Spleen (tissue), 11 donors: ENCODE data around the gene UNC79. TPM values are rescaled to one million over a fixed set of nuclear protein-coding genes. Genes with fewer than 3 reads are reported as not detected.

Source experiments
- DNase-seq: peaks from one replicate; pipeline ENCODE4 v3.0.0-alpha.2; 2020
- H3K27ac ChIP-seq, 8 donors: fragments of 200-600 bp; sonication (generic) in 7 of 8; 1 replicate in 4 of 8; 2 replicates in 4 of 8; pipeline versions ENCODE4 v1.5.0 to v1.8.0; 2016 to 2021; ENCODE audit warnings: inconsistent platforms in 4 of 8, mild to moderate bottlenecking in 4 of 8, moderate library complexity in 1 of 8
- H3K27me3 ChIP-seq, 7 donors: fragments of 200-600 bp; sonication (generic) in 6 of 7; replicated peaks in 1 of 7; 1 replicate in 4 of 7; 2 replicates in 3 of 7; pipeline versions ENCODE4 v1.5.0 to v1.8.0; 2016 to 2021; ENCODE audit warnings: inconsistent platforms in 3 of 7, mild to moderate bottlenecking in 1 of 7
- H3K36me3 ChIP-seq, 6 donors: fragments of 200-600 bp; sonication (generic) in 5 of 6; 1 replicate in 4 of 6; 2 replicates in 2 of 6; pipeline versions ENCODE4 v1.5.0 to v1.8.0; 2016 to 2021; ENCODE audit warnings: inconsistent platforms in 2 of 6
- H3K4me1 ChIP-seq, 6 donors: fragments of 200-600 bp; sonication (generic) in 5 of 6; 1 replicate in 3 of 6; 2 replicates in 3 of 6; pipeline versions ENCODE4 v1.5.0 to v1.8.0; 2016 to 2021; ENCODE audit warnings: inconsistent platforms in 3 of 6
- H3K4me3 ChIP-seq, 8 donors: fragments of 200-600 bp; sonication (generic) in 7 of 8; 1 replicate in 4 of 8; 2 replicates in 4 of 8; pipeline versions ENCODE4 v1.5.0 to v1.8.0; 2016 to 2021; ENCODE audit warnings: inconsistent platforms in 4 of 8, mild to moderate bottlenecking in 4 of 8, moderate library complexity in 2 of 8
- H3K9me3 ChIP-seq, 8 donors: fragments of 200-600 bp; sonication (generic) in 7 of 8; 1 replicate in 4 of 8; 2 replicates in 4 of 8; pipeline versions ENCODE4 v1.5.0 to v1.8.0; 2016 to 2021; ENCODE audit warnings: inconsistent platforms in 4 of 8
- POLR2A ChIP-seq, 3 donors: fragments of 450-650 bp; IDR thresholded peaks; one replicate each; pipeline ENCODE4 v1.5.1; 2017; ENCODE audit warnings: antibody characterized with exemption in 3 of 3, mild to moderate bottlenecking in 1 of 3
- POLR2AphosphoS5 ChIP-seq, 3 donors: sonication (generic); formaldehyde crosslinking; IDR thresholded peaks; one replicate each; pipeline ENCODE4 v1.5.1; 2017; ENCODE audit warnings: antibody characterized with exemption in 3 of 3
- WGBS, 5 donors: extraction: QIAGEN DNeasy Blood & Tissue Kit in 3 of 5; methylation state at CpG; one replicate each; pipeline versions ENCODE4 v1.1.5 to v1.1.7; 2013 to 2018; 5-methylcytosine and 5-hydroxymethylcytosine counted together
- intact Hi-C: fragments of 100-400 bp; cut with DNase I; formaldehyde crosslinking; loops from one replicate; pipeline ENCODE4 v1.15.0; 2023; ENCODE audit warnings: low total_unique reads
- polyA plus RNA-seq, 3 donors: library from polyadenylated mRNA; stranded (reverse); fragments of 200-250 nt; gene quantifications; one replicate each; pipeline ENCODE4 v1.2.1, GENCODE V29; 2013
- total RNA-seq, 7 donors: library from RNA; depleted of rRNA in 3 of 7; stranded (reverse); fragments of >200 nt in 3 of 7; fragmentation: NEBNext Ultra II Directional in 4 of 7; extraction: Animal tissue kit (Norgen Biotek cat#: 25700) in 4 of 7; gene quantifications; one replicate each; pipeline versions ENCODE4 v1.1.0 to v1.2.1, GENCODE V29; 2016 to 2021
- TF ChIP-seq, protein P1 (sequence below), 11 experiments: fragments of 200-600 bp in 7 of 11; fragments of 450-650 bp in 4 of 11; sonication (generic) in 4 of 11; IDR thresholded peaks in 8 of 11; conservative IDR thresholded peaks in 3 of 11; 1 replicate in 7 of 11; 2 replicates in 4 of 11; pipeline versions ENCODE4 v1.4.0 to v1.8.0; 2016 to 2021; ENCODE audit warnings: antibody characterized with exemption in 11 of 11, inconsistent platforms in 4 of 11, mild to moderate bottlenecking in 1 of 11
- donor health status: healthy with polysubstance abuse.
- donor health status: DM: no; HTN: no; CAD: no; lungs with moderate emphysema.
- donor health status: DM: no; HTN: no; CAD: no.
- donor health status: Bipolar disorder and iron deficiency.
- donor health status: healthy.
- donor health status: DM: no; HTN: no; CAD: no.
- donor health status: DM: yes; HTN: yes; CAD: no.

Gene UNC79
- total and polyA plus RNA-seq, 10 donors, result 0.03 to 0.24 (median 0.08) TPM; not detected in 2

DNA sequence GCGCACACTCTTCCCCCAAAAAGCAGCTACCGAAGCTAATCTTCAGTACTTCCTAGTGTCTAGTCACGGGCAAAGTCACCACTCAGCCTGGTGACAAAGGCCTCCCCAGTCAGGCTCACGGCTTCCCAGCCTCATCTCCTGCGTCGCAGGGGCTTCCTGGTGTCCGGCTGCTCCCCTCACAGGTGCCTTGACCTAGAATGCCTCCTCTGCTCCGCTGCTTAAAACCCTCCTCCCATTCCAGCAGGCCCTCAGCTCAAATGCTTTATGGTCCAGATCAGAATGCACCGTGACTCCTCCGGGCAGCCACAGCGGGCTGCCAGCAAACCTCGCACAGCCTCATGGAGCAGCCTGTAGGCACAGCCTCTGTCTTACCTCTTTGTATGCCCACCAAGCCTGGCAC lies 304.5 kb downstream of the UNC79 start:
- Histone ChIP-seq H3K36me3 (no peaks in the 10 kb centered on the region), H3K9me3 (no peaks in the 10 kb centered on the region), H3K27me3 (peaks cover 0 to 29% (median 0%) of the 10 kb centered on the region in 7 donors), H3K27ac (no peak overlapping the region), H3K4me1 (no peaks in the 10 kb centered on the region), H3K4me3 (no peak overlapping the region)
- DNase-seq, result peak; percentile 28
- TF ChIP-seq, protein P1, sequence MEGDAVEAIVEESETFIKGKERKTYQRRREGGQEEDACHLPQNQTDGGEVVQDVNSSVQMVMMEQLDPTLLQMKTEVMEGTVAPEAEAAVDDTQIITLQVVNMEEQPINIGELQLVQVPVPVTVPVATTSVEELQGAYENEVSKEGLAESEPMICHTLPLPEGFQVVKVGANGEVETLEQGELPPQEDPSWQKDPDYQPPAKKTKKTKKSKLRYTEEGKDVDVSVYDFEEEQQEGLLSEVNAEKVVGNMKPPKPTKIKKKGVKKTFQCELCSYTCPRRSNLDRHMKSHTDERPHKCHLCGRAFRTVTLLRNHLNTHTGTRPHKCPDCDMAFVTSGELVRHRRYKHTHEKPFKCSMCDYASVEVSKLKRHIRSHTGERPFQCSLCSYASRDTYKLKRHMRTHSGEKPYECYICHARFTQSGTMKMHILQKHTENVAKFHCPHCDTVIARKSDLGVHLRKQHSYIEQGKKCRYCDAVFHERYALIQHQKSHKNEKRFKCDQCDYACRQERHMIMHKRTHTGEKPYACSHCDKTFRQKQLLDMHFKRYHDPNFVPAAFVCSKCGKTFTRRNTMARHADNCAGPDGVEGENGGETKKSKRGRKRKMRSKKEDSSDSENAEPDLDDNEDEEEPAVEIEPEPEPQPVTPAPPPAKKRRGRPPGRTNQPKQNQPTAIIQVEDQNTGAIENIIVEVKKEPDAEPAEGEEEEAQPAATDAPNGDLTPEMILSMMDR (IDR thresholded peaks at IDR 0.05 in 8 of 11, conservative IDR thresholded peaks at IDR 0.05 in 3 of 11), result no peak
- TF ChIP-seq POLR2A (IDR thresholded peaks at IDR 0.05) (no peak), POLR2AphosphoS5 (IDR thresholded peaks at IDR 0.05) (no peak)
- WGBS, 5 donors, result 84 to 93% (median 87%) methylated on average over 9 to 12 of the region's 12 CpGs
- intact Hi-C loops, result no loop called here

DNA sequence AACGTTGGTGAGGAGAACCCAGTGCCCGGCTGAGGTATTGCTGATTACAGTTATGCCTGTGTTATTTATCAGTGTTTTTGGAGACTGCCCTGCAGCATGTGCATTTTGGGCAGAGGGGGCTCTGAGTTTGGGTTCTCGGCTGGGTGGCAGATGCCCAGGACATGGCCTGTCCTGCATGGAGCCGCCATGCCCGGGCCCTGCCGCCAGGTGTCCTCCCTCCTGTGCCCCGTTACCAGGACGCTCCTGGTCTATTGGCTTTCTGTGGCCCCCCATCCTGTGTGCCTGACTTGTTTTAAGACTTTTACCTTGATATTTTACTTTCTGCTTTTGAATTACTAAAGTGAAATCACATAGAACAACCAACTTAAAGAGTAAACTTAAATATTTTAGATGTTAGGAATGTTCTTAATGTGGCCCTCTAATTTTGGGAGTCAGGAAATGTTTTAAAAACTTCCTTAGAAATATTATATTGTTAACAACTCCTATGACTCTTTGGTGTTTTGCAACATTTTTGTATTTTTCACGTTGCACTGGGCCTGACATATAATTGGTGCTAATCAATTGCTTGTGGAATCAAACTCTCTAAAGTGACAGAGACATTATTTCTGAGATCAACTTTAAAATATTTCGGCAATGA lies 305.8 kb downstream of the UNC79 start:
- intact Hi-C loops, result no loop called here
- H3K4me1 ChIP-seq, result no peaks in the 10 kb centered on the region
- no peak for DNase-seq
- no peak for TF ChIP-seq POLR2A (IDR thresholded peaks at IDR 0.05)
- TF ChIP-seq, protein P1 (IDR thresholded peaks at IDR 0.05 in 8 of 11, conservative IDR thresholded peaks at IDR 0.05 in 3 of 11), result no peak
- no peak for TF ChIP-seq POLR2AphosphoS5 (IDR thresholded peaks at IDR 0.05)
- no peak overlapping the region for H3K4me3 ChIP-seq
- peaks cover 0 to 32% (median 0%) of the 10 kb centered on the region in 7 donors for H3K27me3 ChIP-seq
- WGBS, 5 donors, result 65 to 80% (median 75%) methylated on average over 10 of the region's 10 CpGs
- no peaks in the 10 kb centered on the region for H3K9me3 ChIP-seq
- no peaks in the 10 kb centered on the region for H3K36me3 ChIP-seq
- no peak overlapping the region for H3K27ac ChIP-seq

DNA sequence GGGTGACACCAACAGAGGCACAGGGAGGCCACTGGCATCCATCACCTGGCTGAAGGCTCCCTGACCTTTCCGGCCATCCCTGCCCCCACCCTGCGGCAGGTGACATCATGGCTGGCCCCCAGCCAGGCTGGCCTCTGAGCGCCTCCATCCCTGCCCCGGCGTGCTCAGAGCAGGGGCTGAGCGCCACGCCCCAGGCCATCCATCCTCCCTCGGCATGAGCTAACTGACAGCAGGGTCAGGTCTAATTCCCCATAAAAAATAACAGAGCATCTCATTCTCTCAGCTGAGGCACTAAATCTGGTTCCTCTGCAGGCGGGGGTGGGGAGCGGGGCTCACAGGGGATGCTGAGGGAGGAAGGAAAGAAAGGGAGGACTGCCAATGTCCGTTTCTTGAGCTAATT lies 306.9 kb downstream of the UNC79 start:
- 63 to 84% (median 75%) methylated on average over 9 to 11 of the region's 11 CpGs for WGBS, 5 donors
- intact Hi-C loops, result no loop called here
- no peak for DNase-seq

DNA sequence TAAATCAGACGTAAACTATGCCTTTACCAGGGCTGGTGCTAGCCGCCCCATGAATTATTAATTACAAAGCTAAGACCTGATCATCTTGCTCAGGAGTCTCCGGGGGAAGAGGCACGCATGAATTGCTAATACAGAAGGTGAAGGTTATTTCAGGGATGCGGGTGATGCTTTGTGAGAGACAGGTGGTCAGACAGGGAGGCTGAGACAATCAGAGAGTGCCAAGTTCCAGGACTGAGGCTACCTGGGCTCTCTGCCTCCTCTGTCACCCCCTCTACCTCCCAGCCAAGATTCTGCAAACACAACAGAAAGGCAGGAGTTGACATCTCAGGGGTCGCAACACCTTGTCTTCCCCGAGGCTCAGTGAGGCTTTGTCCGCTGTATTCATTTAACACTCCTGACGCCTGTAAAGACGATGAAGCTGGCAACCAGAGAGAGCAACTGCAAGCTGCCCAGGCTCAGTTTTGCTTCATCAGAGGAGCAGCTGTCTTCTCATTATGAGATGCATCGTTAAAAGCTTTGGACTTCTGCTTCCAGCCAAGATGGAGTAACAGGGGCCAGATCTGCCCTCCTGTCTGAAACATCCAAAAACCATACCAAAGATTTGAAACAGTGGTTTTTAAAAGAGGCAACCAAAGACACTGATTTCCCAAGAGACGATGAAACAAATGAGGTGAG lies 311.0 kb downstream of the UNC79 start:
- Histone ChIP-seq H3K27me3 (peaks cover 0 to 43% (median 0%) of the 10 kb centered on the region in 7 donors), H3K4me3 (no peak overlapping the region), H3K4me1 (no peaks in the 10 kb centered on the region), H3K36me3 (no peaks in the 10 kb centered on the region), H3K27ac (no peak overlapping the region), H3K9me3 (no peaks in the 10 kb centered on the region)
- WGBS, 5 donors, result 88 to 93% (median 90%) methylated on average over 12 of the region's 12 CpGs
- DNase-seq, result no peak
- TF ChIP-seq POLR2AphosphoS5 (IDR thresholded peaks at IDR 0.05) (no peak), POLR2A (IDR thresholded peaks at IDR 0.05) (no peak)
- intact Hi-C loops, result no loop called here

More for the DNA sequence above, 306.9 kb downstream of the UNC79 start:
- no peak overlapping the region for H3K4me3 ChIP-seq
- H3K27ac ChIP-seq, result no peak overlapping the region
- no peaks in the 10 kb centered on the region for H3K9me3 ChIP-seq
- H3K36me3 ChIP-seq, result no peaks in the 10 kb centered on the region
- H3K27me3 ChIP-seq, result peaks cover 0 to 23% (median 0%) of the 10 kb centered on the region in 7 donors
- no peaks in the 10 kb centered on the region for H3K4me1 ChIP-seq
- TF ChIP-seq, protein P1 (IDR thresholded peaks at IDR 0.05 in 8 of 11, conservative IDR thresholded peaks at IDR 0.05 in 3 of 11), result no peak
- no peak for TF ChIP-seq POLR2AphosphoS5 (IDR thresholded peaks at IDR 0.05)
- TF ChIP-seq POLR2A (IDR thresholded peaks at IDR 0.05), result no peak
